Endometrium (tissue), 2 donors: ENCODE measurements around the gene RTL9.

Source experiments
- FAIRE-seq: peaks from 2 replicates; lab custom pipeline; 2012; peaks lifted over from hg19 to GRCh38; lab: Jason Lieb, UNC
- donor health status: control.
- donor health status: control.

The RTL9 gene

DNA sequence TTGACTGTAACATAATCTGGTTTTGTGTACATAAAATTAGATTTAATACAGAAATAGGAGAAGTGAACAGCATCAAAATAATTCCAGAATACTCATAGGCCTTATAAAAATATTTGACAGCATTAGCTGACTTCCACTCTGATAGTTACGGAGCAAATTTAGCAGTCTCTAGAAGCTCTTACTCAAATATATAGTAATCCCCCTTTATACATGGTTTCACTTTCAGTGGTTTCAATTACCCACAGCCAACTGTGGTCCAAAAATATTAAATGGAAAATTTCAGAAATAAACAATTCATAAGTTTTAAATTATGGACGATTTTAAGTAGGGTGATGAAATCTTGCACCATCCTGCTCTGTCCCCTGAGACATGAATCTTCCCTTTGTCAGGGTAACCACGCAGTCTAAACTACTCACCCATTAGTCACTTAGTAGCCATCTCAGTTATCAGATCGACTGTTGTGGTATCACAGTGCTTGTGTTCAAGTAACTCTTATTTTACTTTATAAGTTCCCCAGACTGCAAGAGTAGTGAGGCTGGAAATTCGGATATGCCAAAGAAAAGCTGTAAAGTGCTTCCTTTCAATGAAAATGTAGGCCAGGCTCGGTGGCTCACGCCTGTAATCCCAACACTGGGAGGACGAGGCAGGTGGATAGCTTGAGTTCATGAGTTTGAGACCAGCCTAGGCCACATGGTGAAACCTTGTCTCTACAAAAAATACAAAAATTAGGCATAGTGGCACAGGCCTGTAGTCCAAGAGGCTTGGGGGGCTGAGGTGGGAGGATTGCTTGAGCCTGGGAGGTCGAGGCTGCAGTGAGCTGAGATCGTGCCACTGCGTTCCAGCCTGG, 17.2 kb upstream of the RTL9 start:
- no peak for FAIRE-seq

DNA sequence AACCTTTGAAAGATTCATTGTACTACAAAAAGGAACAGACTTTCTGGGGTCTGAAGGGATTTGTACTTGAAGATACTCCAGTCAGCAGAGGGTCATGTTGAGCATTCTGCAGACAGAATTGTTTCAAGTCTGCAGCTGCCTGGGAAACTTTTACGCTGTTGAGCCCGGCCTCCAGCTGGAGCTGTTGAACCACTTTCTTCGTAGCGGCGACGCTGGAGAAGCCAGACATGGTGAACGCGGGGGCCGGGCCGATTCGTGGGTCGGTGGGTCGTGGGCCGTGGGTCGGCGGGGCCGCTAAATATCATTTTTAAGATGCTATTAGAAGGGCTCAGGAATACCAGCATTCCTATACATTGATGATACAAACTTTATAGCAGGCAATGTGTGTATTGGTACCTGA, 12.0 kb upstream of the RTL9 start:
- no peak for FAIRE-seq

DNA sequence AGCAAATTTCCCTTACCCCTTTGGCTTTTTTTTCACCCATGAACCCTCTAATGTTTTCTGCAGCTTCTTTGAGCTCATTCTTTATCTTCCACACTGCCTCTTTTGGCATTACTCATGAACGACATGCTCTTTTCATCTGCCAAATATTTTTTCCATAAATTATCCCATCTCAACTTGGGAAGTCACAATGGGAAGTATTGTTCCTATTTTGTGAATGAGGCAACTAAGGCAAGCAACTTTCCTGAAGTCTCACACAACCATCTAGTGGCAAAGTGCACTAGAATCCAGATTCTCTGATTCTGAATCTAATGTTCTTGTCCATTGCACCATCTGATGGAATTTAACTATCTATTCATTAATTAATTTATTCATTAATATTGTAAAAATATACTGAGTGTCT, 625 bp downstream of the RTL9 start:
- no peak for FAIRE-seq

DNA sequence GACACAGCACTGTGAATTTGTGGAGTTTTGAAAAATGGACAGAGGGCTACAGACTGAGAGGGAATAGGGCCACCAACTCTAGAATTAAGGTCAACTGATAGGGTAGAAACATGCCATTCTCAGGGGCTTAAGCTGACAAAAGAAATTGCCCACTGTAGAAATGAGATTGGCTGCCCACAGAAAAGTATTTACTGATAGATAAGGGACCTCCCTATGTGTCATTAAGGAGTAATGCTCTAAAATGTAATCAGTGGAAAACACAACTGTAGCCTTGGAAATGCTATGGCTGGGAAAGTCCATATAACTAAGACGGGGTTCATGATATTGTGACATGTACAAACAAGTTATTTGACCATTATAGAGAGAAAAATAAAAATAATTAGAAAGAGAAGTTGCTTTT, 4.6 kb downstream of the RTL9 start:
- no peak for FAIRE-seq

DNA sequence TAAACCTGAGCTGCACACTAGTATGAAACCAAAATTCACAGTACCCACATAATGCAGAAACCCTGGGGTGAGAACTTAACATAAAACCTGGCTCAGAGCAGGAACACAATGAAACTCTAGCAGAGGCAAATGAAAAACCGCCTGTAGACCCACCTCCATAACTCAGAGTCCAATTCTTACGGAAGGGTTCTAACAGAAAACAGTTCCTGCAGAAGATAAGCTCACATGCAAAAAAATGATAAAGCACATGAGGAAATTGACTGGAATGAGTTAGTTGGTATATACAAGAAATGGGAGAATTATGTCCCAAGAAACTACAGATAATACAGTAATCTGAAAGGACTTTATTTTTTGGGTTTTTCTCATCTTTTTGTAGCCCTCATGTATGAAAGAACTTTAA, 14.7 kb downstream of the RTL9 start:
- FAIRE-seq: no peak

DNA sequence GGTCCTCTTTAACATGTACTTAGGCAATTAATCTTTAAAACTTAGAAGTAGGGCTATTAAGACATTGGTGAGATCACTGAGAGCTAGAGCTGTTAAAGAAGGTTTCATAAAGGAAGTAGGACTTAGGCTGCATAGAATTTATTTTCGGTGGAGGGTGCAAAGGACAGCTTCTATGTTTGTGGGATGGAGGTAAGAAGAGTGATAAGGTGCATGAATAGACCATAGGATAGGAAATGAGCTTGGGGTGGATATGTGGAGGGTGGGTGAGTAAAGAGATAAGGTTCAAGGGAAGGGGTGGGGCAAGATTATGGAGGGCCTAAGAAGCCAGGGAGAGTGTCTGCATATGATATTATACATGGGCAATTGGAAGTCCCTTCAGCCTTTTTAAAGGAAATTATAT, 15.9 kb downstream of the RTL9 start:
- no peak for FAIRE-seq

DNA sequence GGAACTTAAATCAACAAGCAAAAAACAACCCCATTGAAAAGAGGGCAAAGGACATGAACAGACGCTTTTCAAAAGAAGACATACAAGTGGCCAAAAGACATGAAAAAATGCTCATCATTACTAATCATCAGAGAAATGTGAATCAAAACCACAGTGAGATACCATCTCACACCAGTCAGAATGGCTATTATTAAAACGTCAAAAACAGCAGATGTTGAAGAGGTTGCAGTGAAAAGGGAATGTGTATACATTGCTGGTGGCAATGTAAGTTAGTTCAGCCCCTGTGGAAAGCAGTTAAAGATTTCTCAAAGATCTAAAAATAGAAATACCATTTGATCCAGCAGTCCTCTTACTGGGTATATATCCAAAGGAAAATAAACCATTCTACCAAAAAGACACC, 22.6 kb downstream of the RTL9 start:
- no peak for FAIRE-seq

DNA sequence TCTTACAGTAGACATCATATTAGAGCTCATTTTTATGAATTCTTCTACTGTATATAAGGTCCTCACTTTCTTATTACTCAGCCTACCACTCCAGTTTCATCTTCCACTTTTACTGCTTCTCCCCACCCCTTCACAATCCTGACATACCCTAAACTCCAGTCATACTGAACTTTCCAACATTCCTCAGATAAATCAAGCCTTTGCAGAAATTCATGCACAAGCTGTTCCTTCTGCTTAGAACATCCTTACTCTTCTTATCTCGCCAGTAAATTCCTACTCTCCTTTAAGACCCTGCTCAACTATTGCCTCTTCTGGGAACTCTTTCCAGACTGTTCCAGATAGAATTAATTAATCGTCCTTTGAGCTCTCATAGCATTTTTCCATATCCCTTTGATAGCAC, 24.8 kb downstream of the RTL9 start:
- no peak for FAIRE-seq

DNA sequence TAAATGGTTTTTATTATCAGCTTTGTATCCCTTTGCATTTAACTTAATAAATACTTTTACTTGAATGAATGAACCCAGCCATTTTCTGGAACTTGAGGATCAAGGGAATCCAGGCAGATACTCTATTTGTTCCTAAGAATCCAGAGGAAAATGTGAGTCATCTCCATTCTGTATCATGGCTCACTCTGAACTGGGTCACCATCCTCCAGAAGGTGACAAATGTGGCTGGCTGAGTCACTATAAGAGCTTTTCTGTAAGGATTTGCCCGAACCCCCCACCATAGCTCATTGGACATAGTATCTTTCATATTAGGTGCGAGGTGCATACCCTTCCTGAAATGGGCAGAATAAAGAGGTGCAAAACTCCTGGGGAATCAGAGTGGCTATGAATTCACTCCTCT, 25.8 kb downstream of the RTL9 start:
- FAIRE-seq: no peak

DNA sequence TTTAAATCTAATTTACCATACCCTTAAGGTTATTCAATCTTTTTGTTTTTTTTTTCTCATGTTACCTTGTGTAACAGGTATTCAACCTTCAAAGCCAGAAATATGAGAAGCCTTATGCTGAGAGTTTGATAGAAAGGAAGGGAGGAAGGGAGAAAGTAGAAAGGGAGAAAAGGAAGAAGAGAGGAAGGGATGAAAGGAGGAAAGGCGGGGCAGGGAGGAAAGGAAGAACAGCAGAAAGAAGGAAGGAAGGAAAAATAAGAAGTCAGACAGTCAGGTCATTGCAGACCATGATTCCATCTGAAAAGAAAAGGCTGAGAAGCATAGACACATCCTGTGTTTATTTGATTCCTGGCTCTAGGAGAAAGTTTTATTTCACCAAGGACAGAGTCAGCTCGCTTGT, 30.9 kb downstream of the RTL9 start:
- no peak for FAIRE-seq

DNA sequence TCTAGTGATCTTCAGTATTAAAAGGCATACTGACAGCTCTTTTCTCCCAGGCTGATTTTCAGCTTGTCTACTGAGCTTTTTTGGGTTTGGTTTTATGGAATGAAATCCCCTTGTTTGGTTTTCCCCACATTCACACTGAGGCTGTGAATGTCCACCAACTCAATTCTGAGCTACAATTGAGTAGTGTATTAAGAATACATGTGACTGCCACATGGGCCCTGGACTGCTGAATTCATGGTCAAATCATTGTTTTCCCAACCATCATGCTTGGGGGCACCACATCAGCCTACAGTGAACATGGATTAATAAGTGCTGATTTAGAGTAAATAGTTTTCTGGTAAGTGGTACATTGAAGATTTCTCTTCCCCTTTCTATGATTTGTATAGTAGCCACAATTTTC, 32.4 kb downstream of the RTL9 start:
- no peak for FAIRE-seq

DNA sequence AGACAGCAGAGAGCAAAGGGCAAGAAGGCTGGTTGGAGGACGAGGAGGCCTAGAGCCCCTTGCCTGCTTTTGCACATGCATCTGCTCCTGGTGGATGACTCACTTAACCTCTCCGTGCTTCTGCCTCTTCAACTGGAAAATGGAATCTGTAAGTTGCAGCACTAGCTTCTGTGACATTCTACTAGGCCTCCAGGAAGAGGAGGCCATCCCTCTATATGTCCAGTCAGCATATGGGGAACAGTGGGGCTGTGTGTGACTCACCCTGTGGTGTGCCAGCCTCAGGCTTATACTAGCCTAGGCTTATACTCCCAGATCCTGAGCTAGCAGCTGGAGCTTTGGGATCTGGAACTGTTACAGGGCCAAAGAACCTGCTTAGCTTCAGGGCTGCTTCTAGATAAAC, 36.0 kb downstream of the RTL9 start:
- no peak for FAIRE-seq

DNA sequence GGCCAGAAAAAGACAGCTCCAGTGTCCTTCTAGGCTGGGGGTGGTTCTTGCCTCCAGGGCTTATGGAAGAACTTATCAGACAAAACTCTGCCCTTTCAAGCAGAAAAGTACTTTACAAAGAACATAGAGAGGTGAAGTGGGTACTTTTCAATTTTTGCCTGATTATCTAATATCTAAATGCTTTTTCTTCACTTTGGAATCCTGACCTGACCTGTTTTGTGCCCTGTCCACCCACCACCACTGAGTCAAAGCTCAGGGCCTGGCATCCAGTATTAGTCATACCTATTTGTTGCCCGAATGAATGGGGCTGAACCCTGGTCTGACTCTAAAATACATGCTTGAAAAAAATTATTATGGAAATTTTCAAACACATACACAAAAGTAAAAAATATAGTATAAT, 37.2 kb downstream of the RTL9 start:
- FAIRE-seq: no peak

DNA sequence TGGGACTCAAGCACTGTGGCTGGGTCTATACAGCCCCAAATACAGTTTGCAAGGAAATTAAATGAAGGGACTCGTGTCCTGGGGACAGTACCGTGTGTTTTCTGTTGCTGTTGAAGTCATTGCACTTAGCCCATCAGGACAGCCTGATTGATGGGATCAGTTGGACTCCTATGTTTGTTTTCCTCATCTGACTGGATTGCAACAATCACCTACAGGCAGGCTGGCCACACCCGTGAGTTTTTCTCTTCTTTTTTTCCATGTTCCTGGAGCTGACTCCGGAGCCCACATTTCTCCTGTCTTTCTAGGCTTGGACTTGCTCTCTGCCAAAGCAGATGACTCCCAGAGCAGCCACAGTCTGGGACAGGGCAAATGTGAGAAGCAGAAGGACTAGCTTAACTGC, 38.1 kb downstream of the RTL9 start:
- FAIRE-seq: no peak

DNA sequence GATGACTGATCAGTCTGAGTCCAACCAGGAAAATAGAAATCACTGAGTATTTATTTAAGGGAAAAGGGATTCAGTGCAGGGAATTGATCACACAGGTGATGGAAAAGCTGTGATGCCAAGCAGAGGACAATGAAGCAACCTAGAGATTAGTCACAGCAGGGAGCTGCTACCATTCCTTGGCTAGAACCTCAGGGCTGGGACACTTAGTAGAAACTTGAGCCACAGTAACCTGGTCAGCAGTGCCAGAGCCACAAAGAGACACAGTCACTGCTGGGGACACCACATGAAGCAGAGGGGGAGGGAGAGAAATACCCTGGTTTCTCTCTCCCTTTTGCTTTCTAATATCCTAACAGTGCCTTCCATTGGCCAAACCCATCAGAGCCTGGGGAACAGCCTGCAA, 38.7 kb downstream of the RTL9 start:
- no peak for FAIRE-seq

DNA sequence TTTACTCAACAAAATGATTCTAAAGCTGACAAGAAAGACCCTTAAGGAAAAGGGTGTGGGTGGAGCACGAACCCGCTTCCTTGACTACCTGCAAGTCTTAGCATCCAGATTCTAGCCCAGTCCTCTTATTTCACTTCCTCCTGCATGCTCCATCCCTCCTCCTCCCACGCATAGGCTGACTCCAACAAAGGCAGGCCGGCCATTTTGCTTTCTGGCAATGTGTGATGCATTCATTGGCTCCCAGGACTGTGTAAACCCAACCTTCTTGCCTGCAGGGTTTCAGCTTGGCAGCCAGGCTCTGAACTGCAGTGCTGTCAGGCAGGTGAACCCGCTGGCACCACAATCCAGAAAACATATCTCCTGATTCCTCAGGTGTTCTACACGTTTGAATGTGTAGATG, 39.3 kb downstream of the RTL9 start:
- no peak for FAIRE-seq

DNA sequence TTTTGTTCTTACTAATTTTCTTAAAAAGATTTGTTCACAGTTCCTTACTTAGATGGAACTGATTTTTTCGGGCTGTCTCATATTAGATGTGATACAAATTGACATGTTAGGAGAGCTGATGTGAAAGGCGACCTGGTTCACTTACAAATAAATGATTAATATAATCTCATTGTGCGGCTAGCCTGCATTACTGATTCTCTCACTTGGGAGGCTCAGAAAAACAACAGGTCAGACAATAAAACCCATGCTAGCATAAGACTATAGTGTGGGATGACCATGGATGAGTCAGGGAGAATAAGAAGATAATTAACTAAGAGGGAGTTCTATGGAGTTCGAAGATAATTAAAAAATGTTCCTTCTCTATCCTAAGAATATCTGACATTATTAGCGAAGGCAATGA, 40.8 kb downstream of the RTL9 start:
- no peak for FAIRE-seq

DNA sequence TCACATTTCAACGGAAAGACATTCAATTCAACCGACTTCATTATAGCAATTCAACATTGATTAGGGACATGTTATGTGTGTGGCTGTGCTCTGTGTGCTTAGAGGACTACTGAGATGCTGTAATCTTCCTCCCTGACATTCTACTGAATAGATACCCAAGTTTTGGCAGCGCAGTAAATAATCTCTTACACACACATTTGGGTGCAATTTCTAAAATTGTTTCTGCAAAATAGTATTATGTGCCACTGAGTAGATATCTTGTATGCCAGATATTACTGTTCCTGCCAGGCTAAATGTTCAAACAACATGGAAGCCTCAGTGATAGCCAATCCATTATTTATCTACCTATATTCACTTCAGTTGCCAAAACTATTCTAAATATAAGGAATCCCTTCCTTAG, 41.3 kb downstream of the RTL9 start:
- no peak for FAIRE-seq

DNA sequence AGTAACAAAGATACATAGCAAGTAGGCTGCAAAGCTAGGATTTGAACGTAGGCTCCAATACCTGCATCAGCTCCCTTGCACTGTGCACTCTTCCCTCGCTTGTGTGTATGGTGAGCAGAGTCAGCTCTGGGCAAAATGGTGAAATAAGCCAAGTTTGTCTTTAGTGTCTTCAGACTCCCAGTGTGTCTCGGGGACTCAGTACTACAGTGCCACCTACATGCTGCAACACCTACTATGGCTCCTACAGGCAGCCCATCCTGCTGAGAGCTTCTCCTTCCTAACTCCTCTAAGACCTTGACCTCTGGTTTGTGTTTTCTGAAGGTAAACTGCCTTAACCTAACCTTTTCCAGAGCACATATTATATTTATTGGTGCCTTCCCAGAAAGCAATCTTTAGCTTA, 42.5 kb downstream of the RTL9 start:
- FAIRE-seq: no peak

DNA sequence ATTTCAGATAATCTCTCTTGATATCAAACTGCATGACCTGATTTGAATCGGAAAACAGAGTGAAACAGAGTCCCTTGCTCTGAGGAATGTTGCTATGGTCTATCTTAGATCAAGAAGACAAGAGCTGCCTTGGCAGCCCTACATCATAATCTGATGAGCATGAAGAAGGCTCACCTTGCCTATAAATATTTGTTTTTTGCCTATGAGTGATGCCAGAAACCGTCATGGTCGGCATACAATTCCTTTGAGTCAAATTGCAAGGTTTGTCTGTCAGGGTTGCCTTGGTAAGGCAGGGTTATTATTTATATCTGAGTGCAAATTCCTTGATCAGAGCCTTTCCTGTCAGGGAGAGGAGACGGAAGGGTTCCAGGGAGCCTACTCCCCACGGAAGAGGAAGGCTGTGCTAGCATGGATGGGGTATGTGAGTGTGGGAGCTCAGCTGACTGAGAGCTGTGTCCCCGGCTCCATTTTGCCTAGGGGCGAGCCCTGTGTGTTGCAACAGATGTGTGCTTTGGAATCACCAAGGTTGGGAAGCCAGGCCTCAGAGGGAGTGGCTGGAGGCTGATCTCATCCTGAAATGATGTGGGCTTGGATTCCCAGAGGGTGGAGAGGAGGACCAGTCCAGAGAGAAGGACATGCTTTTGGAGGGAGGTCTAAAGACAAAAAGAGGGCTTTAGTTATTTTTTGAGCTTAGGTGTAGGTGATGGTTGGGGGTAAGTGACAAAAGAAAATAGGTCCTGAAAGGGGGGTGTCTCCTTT, 43.6 kb downstream of the RTL9 start:
- FAIRE-seq: no peak

DNA sequence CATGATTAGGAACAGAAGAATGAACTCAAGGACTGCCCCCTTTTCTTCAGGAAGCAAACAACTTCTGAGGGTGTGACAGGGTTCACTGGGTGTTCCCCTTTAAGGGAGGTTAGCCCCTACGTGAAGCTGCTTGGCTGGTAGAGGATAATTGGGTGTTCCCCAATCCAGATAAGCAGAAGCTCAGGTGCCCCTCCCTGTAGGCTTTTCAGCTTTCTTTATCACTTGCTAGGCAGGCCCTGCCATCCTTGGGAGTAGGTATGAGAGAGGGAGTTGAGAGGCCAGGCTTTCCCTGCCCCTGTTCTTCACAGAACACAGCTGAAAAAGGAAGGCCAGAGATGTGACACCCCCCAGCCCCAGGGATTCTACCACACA, 44.2 kb downstream of the RTL9 start:
- no peak for FAIRE-seq

DNA sequence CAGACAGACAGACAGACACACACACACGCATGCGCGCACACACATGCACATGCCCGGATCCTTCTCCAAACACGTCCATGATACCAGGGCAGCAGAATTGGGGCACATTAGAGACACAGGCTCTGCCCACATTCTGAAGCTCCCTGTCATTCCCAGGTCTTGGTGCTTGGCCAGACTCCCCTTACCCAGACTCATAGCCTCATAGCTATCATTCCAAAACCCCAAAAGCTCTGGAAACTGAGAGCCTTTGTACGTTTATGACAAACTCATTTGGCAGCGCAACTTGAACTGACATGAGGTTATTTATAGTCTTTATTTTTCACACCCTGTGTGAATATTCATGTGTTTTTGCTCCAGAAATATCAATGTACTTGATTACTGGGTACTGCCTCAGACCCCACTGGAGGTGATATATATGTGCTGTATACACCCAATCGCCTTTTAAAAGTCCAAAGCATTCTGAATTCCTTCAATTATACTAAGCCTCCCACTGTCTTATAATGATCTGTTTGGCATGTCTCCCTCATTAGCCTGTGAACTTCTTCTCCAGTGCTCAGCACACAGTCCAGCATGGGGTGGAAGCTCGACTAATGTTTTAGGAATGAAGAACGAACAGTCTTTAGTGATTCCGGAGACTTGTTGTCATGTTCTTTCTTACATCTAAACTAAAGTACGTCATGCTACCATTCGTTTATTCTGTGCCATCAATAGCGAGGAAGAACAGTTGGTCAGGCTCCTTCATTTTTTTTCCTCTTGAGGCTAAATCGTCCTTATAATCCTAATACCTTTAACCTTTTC, 45.0 kb downstream of the RTL9 start:
- FAIRE-seq: no peak

DNA sequence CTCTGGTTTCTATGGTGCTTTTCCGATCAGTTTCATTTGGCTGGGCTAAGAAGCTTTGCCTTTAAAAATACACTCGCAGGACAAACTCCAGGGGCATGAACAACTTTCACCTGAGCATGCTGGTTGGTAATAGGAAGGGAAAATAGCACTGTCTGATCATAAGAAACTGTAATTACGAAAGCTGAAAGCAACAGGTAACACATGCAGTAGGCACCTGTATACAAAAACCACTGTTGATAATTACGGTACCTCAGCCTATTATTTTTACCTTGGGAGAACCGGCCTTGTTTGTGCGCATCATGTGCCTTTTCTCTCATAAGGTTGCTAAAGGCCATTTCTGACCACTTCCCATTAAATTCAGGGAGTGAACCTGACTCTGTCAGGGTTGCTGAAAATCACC, 45.7 kb downstream of the RTL9 start:
- no peak for FAIRE-seq
